Measurements from ENCODE around the gene EIF4EBP2. TPM values are rescaled to one million over a fixed set of nuclear protein-coding genes. Genes with fewer than 3 reads are reported as not detected.

EIF4EBP2 gene
- total RNA-seq, 3 donors from 2014 or later: 76.0 to 192 (median 80.5) TPM

- Histone ChIP-seq H3K4me1 (peaks cover 3 to 11% of the 10 kb centered on the region in 2 donors), H3K9me3 (no peaks in the 10 kb centered on the region), H3K27me3 (no peaks in the 10 kb centered on the region), H3K27ac (peak overlapping the region; percentile 13 to 28), H3K36me3 (no peaks in the 10 kb centered on the region), H3K4me3 (no peak overlapping the region)
- intact Hi-C loops (cut with DNase I; ENCODE audit: low total_unique reads): no loop called here
- no peak for TF ChIP-seq CTCF (IDR thresholded peaks at IDR 0.05)
- no peak for TF ChIP-seq POLR2A (IDR thresholded peaks at IDR 0.05)
- no peak for TF ChIP-seq POLR2AphosphoS5 (IDR thresholded peaks at IDR 0.05)
- DNase-seq (ENCODE audit: low spot score in 2 of 2): peak in 1 of 2 donors; percentile 65
Observed at GRCh38 chr10:70462349-70462984, 58.5 kb downstream of the EIF4EBP2 start.

DNA sequence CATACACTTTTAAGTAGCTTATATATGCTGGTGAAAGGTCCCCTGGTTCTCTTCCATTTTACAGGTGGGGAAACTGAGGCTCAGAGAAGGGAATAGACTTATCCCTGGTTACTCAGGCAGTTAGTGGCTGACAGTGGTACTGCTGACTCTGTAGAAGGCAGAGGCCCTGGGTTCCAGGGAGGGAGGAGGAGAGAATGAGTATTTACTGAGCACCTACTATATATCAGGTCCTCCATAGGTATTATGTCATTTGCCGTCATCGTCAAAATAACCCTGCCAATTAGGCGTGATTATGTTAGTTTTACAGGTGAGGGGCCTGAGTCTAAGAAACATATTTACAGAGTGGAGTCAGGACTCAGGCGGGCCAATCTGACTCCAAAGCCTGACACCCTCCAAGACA, 61.3 kb downstream of the EIF4EBP2 start:
- no peaks in the 10 kb centered on the region for H3K36me3 ChIP-seq
- TF ChIP-seq POLR2AphosphoS5 (IDR thresholded peaks at IDR 0.05) (no peak), CTCF (IDR thresholded peaks at IDR 0.05) (no peak), POLR2A (IDR thresholded peaks at IDR 0.05) (no peak)
- no peaks in the 10 kb centered on the region for H3K9me3 ChIP-seq
- peaks cover 0 to 11% of the 10 kb centered on the region in 2 donors for H3K4me1 ChIP-seq
- no peaks in the 10 kb centered on the region for H3K27me3 ChIP-seq
- H3K27ac ChIP-seq: no peak overlapping the region
- DNase-seq (ENCODE audit: low spot score in 2 of 2): no peak
- no peak overlapping the region for H3K4me3 ChIP-seq
- intact Hi-C loops (cut with DNase I; ENCODE audit: low total_unique reads): no loop called here

DNA sequence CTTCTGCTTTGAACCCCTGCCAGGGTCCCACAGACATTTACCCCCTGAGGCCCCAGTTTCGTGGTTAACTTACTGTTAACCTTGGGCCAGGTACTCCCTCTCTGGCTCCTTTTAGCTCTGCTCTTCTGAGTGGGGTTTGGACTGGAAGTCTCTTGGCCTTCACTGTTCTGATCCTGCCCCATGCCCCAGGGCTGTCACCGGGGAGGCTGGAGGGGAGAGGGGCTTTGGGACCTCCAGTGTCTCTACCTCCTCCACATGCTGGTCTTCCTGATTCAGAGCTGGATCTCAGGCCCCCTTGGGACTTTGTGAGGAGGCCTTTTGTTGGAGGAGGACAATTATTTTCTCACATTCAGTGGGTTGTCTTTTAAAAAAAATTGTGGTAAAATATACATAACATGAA, 61.9 kb downstream of the EIF4EBP2 start:
- TF ChIP-seq POLR2AphosphoS5 (IDR thresholded peaks at IDR 0.05): no peak
- TF ChIP-seq CTCF (IDR thresholded peaks at IDR 0.05): no peak
- no peak for TF ChIP-seq POLR2A (IDR thresholded peaks at IDR 0.05)
- DNase-seq (ENCODE audit: low spot score in 2 of 2): no peak
- Histone ChIP-seq H3K9me3 (no peaks in the 10 kb centered on the region), H3K36me3 (no peaks in the 10 kb centered on the region), H3K4me1 (peaks cover 0 to 11% of the 10 kb centered on the region in 2 donors), H3K27me3 (no peaks in the 10 kb centered on the region), H3K27ac (no peak overlapping the region), H3K4me3 (no peak overlapping the region)
- intact Hi-C loops (cut with DNase I; ENCODE audit: low total_unique reads): no loop called here

- Histone ChIP-seq H3K36me3 (no peaks in the 10 kb centered on the region), H3K27me3 (no peaks in the 10 kb centered on the region), H3K4me1 (peaks cover 0 to 9% of the 10 kb centered on the region in 2 donors), H3K27ac (no peak overlapping the region), H3K4me3 (no peak overlapping the region), H3K9me3 (no peaks in the 10 kb centered on the region)
- DNase-seq (ENCODE audit: low spot score in 2 of 2): no peak
- no peak for TF ChIP-seq CTCF (IDR thresholded peaks at IDR 0.05)
- TF ChIP-seq POLR2A (IDR thresholded peaks at IDR 0.05): no peak
- no peak for TF ChIP-seq POLR2AphosphoS5 (IDR thresholded peaks at IDR 0.05)
- intact Hi-C loops (cut with DNase I; ENCODE audit: low total_unique reads): no loop called here
Observed at GRCh38 chr10:70466951-70467350, 63.0 kb downstream of the EIF4EBP2 start.

GRCh38 chr10:70472799-70473454, 69.0 kb downstream of the EIF4EBP2 start:
- H3K27me3 ChIP-seq: no peaks in the 10 kb centered on the region
- H3K9me3 ChIP-seq: no peaks in the 10 kb centered on the region
- TF ChIP-seq POLR2A (IDR thresholded peaks at IDR 0.05): no peak
- TF ChIP-seq CTCF (IDR thresholded peaks at IDR 0.05): no peak
- TF ChIP-seq POLR2AphosphoS5 (IDR thresholded peaks at IDR 0.05): no peak
- H3K27ac ChIP-seq: no peak overlapping the region
- no peak for DNase-seq (ENCODE audit: low spot score in 2 of 2)
- intact Hi-C loops (cut with DNase I; ENCODE audit: low total_unique reads): no loop called here
- peaks cover 2 to 5% of the 10 kb centered on the region in 2 donors for H3K4me1 ChIP-seq
- H3K4me3 ChIP-seq: no peak overlapping the region
- H3K36me3 ChIP-seq: no peaks in the 10 kb centered on the region
